ENCODE measurements around the gene XYLT1. TPM values are rescaled to one million over a fixed set of nuclear protein-coding genes. Genes with fewer than 3 reads are reported as not detected.
A peak's percentile ranks its signal among the peaks of the same experiment; 100 is the strongest.

XYLT1 gene
- total and polyA plus RNA-seq, 2 experiments from 2014 or later = 4.5 to 26.3 TPM

- H3K4me1 ChIP-seq (ENCODE audit: insufficient read depth) = no peaks in the 10 kb centered on the region
- TF ChIP-seq EZH2 (IDR thresholded peaks at IDR 0.05; ENCODE audit: insufficient read depth, poor library complexity, severe bottlenecking) = no peak
- no peak for TF ChIP-seq EZH2phosphoT487 (IDR thresholded peaks at IDR 0.05; ENCODE audit: insufficient read depth, low read depth)
- no peak overlapping the region for H3K27ac ChIP-seq
- H2AFZ ChIP-seq = no peak overlapping the region
- H3K4me2 ChIP-seq (ENCODE audit: unreplicated experiment) = no peak overlapping the region
- in situ Hi-C loops (cut with MboI) = loop anchor here (25.0 kb wide), 1 partner anchor 98 kb away; no protein-coding TSS in a partner anchor
- H3K27me3 ChIP-seq (replicated peaks; ENCODE audit: insufficient read depth) = no peaks in the 10 kb centered on the region
- no peak for DNase-seq
- 0 out of 2 replicates have a peak, but pooled peaks cover 3% of the 10 kb centered on the region for H4K20me1 ChIP-seq (ENCODE audit: insufficient read depth)
- no peak overlapping the region for H3K4me3 ChIP-seq
- H3K79me2 ChIP-seq (ENCODE audit: insufficient read depth) = peaks cover 69% of the 10 kb centered on the region
- peaks cover 5% of the 10 kb centered on the region; the same call in 1 of the 2 replicates for H3K36me3 ChIP-seq (ENCODE audit: low read depth)
- H3K9me3 ChIP-seq (ENCODE audit: low read depth) = no peaks in the 10 kb centered on the region
- no peak overlapping the region for H3K9ac ChIP-seq
- WGBS, 2 experiments (ENCODE audit: low coverage in 1 of 2, low lambda C conversion rate in 2 of 2, missing lambda C conversion rate in 2 of 2) = 66% methylated on average over 6 of the region's 6 CpGs
- H3K9me2 ChIP-seq (ENCODE audit: insufficient read depth) = no peaks in the 10 kb centered on the region
- no peaks in the 10 kb centered on the region for H3F3A ChIP-seq (ENCODE audit: insufficient read depth)
Observed at GRCh38 chr16:17259751-17260270, 210.9 kb downstream of the XYLT1 start.

DNA sequence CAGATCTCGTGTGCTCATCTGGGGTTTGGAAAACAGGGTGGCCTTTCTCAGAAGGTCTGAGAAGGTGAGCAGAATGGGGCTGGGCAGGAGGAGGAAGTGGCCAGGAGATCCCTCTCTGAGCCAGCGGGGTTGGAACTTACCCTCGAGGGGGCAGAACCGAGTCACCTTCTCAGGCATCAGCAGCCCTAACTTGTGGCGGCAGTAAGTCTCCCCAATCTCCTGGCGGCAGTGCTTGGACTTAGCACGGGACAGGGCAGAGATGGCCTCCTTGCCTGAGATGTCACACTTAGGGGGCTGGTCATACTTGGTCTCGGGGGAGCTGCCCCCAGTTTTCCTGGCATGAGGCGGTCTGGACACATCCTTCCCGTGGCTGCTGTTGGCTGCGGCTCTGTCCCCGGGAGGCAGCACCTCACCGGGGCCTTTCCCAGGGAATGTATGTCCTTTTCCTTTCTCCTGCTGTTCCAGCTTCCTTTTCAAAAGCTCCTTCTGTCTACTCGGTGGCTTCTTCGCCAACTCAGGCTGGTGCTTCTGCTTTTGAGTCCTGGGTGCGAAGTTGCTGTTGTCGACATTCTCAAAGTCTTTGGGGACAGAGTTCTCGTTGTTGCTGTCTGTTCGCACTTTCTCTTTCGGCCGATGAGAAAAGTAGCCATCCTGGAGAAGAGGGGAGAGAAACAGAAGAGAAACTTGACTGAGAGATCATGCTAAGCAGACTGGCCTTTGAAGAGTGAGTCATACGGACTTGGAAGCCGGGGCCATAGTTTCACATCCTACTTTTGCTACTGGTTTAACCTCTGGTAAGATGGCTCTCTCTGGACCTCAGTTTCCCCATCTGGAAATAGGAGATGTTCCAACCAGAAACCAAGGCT is 211.7 kb downstream of the XYLT1 start:
- H3K36me3 ChIP-seq (ENCODE audit: low read depth) = peaks cover 5% of the 10 kb centered on the region; the same call in 1 of the 2 replicates
- in situ Hi-C loops (cut with MboI) = loop anchor here (25.0 kb wide), 1 partner anchor 97 kb away; no protein-coding TSS in a partner anchor
- no peaks in the 10 kb centered on the region for H3K4me1 ChIP-seq (ENCODE audit: insufficient read depth)
- H3K27me3 ChIP-seq (replicated peaks; ENCODE audit: insufficient read depth) = no peaks in the 10 kb centered on the region
- TF ChIP-seq EZH2 (IDR thresholded peaks at IDR 0.05; ENCODE audit: insufficient read depth, poor library complexity, severe bottlenecking) = no peak
- H3K9me2 ChIP-seq (ENCODE audit: insufficient read depth) = no peaks in the 10 kb centered on the region
- H3K79me2 ChIP-seq (ENCODE audit: insufficient read depth) = peaks cover 69% of the 10 kb centered on the region
- no peak overlapping the region for H3K4me2 ChIP-seq (ENCODE audit: unreplicated experiment)
- no peaks in the 10 kb centered on the region for H3K9me3 ChIP-seq (ENCODE audit: low read depth)
- no peak overlapping the region for H3K4me3 ChIP-seq
- H3K9ac ChIP-seq = no peak overlapping the region
- H3F3A ChIP-seq (ENCODE audit: insufficient read depth) = no peaks in the 10 kb centered on the region
- no peak overlapping the region for H3K27ac ChIP-seq
- 0 out of 2 replicates have a peak, but pooled peaks cover 1% of the 10 kb centered on the region for H4K20me1 ChIP-seq (ENCODE audit: insufficient read depth)
- no peak overlapping the region for H2AFZ ChIP-seq
- whole genome bisulfite sequencing, 2 experiments (ENCODE audit: low coverage in 1 of 2, low lambda C conversion rate in 2 of 2, missing lambda C conversion rate in 2 of 2) = 88 to 91% methylated on average over 23 of the region's 23 CpGs
- DNase-seq = peak; percentile 25

DNA sequence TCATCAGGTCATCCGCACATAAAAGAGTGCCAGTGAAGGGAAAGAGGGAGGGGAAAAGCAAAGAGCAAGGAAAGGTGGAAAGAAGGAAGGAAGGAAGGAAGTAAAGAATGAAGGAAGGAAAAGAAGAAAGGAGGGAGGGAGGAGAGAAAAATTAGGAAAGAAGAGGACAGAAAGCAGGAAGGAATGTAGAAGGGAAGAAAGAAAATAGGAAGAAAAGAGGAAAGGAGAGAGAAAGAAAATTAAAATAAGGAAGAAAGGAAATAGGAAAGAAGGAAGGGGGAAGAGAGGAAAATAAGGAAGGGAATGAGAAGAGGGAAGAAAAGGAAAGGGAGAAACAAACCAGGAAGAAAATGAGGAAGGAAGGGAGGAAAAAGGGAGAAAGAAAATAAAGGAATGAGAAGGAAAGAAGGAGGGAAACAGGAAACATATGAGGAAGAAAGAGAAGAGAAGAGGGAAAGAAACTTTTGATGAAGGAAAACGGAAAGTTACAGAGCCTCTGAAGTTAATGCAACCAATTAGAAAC is 212.6 kb downstream of the XYLT1 start:
- 62 to 85% methylated on average over 2 of the region's 2 CpGs for WGBS, 2 experiments (ENCODE audit: low coverage in 1 of 2, low lambda C conversion rate in 2 of 2, missing lambda C conversion rate in 2 of 2)
- Histone ChIP-seq H3K36me3 (ENCODE audit: low read depth) (peaks cover 5% of the 10 kb centered on the region; the same call in 1 of the 2 replicates), H2AFZ (no peak overlapping the region), H3K9me3 (ENCODE audit: low read depth) (no peaks in the 10 kb centered on the region), H3K27ac (no peak overlapping the region), H3K79me2 (ENCODE audit: insufficient read depth) (peaks cover 67% of the 10 kb centered on the region), H3K9me2 (ENCODE audit: insufficient read depth) (no peaks in the 10 kb centered on the region), H3K4me1 (ENCODE audit: insufficient read depth) (no peaks in the 10 kb centered on the region), H3F3A (ENCODE audit: insufficient read depth) (no peaks in the 10 kb centered on the region), H3K27me3 (replicated peaks; ENCODE audit: insufficient read depth) (no peaks in the 10 kb centered on the region), H3K4me2 (ENCODE audit: unreplicated experiment) (no peak overlapping the region), H3K9ac (no peak overlapping the region), H4K20me1 (ENCODE audit: insufficient read depth) (no peaks in the 10 kb centered on the region), H3K4me3 (no peak overlapping the region)
- in situ Hi-C loops (cut with MboI) = loop anchor here (25.0 kb wide), 1 partner anchor 96 kb away; no protein-coding TSS in a partner anchor
- TF ChIP-seq EZH2 (IDR thresholded peaks at IDR 0.05; ENCODE audit: insufficient read depth, poor library complexity, severe bottlenecking) (no peak), EZH2phosphoT487 (IDR thresholded peaks at IDR 0.05; ENCODE audit: insufficient read depth, low read depth) (no peak)
- no peak for DNase-seq

DNA sequence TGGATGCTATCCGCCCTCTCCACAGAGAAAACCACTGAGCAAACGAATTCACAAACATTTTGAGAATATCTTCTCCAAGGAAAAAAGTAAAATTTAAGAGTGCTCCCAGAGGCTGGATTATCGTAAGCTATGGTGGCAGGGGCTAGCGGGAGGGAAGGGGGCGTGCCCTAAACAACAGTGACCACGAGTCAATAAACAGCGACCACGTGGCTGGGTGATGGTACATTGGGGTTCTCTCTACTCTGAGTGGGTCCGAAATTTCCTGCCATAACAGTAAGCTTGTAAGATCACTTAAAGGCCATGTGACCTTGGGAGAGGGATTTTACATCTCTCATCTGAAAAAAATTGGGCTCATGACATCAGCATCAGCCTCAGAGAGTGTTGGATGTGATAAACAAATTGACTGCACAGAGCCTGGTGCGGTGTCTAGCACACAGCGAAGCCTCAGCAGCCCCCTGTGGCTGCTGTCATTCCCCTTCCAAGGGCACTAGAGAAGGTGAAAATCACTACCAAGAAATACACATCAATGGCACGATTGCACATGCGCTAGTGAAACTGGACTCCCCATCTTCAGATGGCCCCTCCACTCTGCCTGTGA is 213.2 kb downstream of the XYLT1 start:
- Histone ChIP-seq H3K4me3 (no peak overlapping the region), H3K9ac (no peak overlapping the region), H3K9me2 (ENCODE audit: insufficient read depth) (no peaks in the 10 kb centered on the region), H3K4me2 (ENCODE audit: unreplicated experiment) (no peak overlapping the region), H3K36me3 (ENCODE audit: low read depth) (peaks cover 5% of the 10 kb centered on the region; the same call in 1 of the 2 replicates), H3K27me3 (replicated peaks; ENCODE audit: insufficient read depth) (no peaks in the 10 kb centered on the region), H3F3A (ENCODE audit: insufficient read depth) (no peaks in the 10 kb centered on the region), H4K20me1 (ENCODE audit: insufficient read depth) (no peaks in the 10 kb centered on the region), H3K9me3 (ENCODE audit: low read depth) (no peaks in the 10 kb centered on the region), H3K4me1 (ENCODE audit: insufficient read depth) (no peaks in the 10 kb centered on the region), H3K27ac (no peak overlapping the region), H2AFZ (no peak overlapping the region), H3K79me2 (ENCODE audit: insufficient read depth) (peaks cover 67% of the 10 kb centered on the region)
- WGBS, 2 experiments (ENCODE audit: low coverage in 1 of 2, low lambda C conversion rate in 2 of 2, missing lambda C conversion rate in 2 of 2) = 91 to 95% methylated on average over 13 of the region's 13 CpGs
- DNase-seq = no peak
- TF ChIP-seq EZH2 (IDR thresholded peaks at IDR 0.05; ENCODE audit: insufficient read depth, poor library complexity, severe bottlenecking) (no peak), EZH2phosphoT487 (IDR thresholded peaks at IDR 0.05; ENCODE audit: insufficient read depth, low read depth) (no peak)
- in situ Hi-C loops (cut with MboI) = loop anchor here (25.0 kb wide), 1 partner anchor 95 kb away; no protein-coding TSS in a partner anchor
